Activated CD8-positive, alpha-beta memory T cell treated with anti-CD3 and anti-CD28 coated beads, Interleukin-2, amount 10 ng/mL, durations not matched to agents 7 days and 5 days (primary cell): Measurements from ENCODE around the gene TRAPPC12. TPM values are rescaled to one million over a fixed set of nuclear protein-coding genes. Genes with fewer than 3 reads are reported as not detected.

Source experiments
- ATAC-seq: fragments of 150-1000 bp; cut with Tn5 transposase; one replicate; pipeline ENCODE4 v1.10.0; 2021; ENCODE audit warnings: moderate library complexity
- CTCF ChIA-PET: fragments of 350-600 bp; sonication (Branson Sonifier 250); formaldehyde crosslinking; loops from one replicate; lab custom pipeline; 2021; ENCODE audit warnings: antibody characterized with exemption; lab: Charles Lee
- DNase-seq: peaks from one replicate; pipeline ENCODE4 v3.0.0-alpha.2; 2020
- H3K27ac Mint-ChIP-seq: one replicate; pipeline ENCODE4 v1.8.0; 2021; ENCODE audit warnings: mild to moderate bottlenecking, mixed read lengths
- H3K27me3 Mint-ChIP-seq: one replicate; pipeline ENCODE4 v1.8.0; 2021; ENCODE audit warnings: mixed read lengths
- H3K36me3 Mint-ChIP-seq: one replicate; pipeline ENCODE4 v1.8.0; 2021; ENCODE audit warnings: mild to moderate bottlenecking, mixed read lengths
- H3K4me1 Mint-ChIP-seq: one replicate; pipeline ENCODE4 v1.8.0; 2021; ENCODE audit warnings: mixed read lengths
- H3K4me3 Mint-ChIP-seq: one replicate; pipeline ENCODE4 v1.8.0; 2021; ENCODE audit warnings: mild to moderate bottlenecking, moderate library complexity, mixed read lengths
- H3K9me3 Mint-ChIP-seq: one replicate; pipeline ENCODE4 v1.8.0; 2022; ENCODE audit warnings: low read depth, mixed read lengths
- total RNA-seq, 2 experiments: library from RNA; stranded (reverse); gene quantifications; one replicate each; pipeline ENCODE4 v1.2.3, GENCODE V29; 2021

Gene TRAPPC12
- total RNA-seq, 2 experiments from 2014 or later, result 75.8 to 97.5 TPM

DNA sequence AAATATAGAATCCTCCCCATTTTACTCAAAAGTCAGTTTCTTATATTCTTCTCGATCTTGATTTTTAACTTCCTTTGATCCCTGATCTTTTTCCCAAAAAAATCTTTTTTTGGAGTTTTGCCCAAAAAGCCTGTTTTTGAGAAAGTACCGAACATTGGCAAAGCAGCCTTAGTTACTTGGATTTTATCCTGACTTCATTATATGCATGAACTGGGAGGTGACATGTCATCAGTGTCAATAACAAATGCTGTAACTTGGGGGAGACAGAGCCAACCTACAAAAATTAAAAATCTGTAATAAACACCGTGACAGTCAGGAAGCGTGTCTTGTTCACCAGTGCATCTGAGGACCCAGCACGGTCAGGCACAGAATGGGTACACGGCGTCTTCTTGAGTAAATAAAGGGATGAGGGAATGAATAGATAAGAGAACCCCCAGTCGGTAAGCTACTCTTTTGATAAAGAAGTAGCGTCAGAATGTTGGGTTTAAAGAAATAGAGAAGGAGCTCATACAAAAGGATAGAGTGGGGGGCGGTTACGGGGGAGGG is 24.9 kb downstream of the TRAPPC12 start:
- ATAC-seq (no peak), DNase-seq (no peak)
- peaks cover 17% of the 10 kb centered on the region for H3K36me3 Mint-ChIP-seq
- H3K4me1 Mint-ChIP-seq, result no peaks in the 10 kb centered on the region
- H3K27me3 Mint-ChIP-seq, result no peaks in the 10 kb centered on the region
- H3K27ac Mint-ChIP-seq, result no peak overlapping the region
- CTCF ChIA-PET, result no interaction called here
- H3K9me3 Mint-ChIP-seq, result no peaks in the 10 kb centered on the region
- no peak overlapping the region for H3K4me3 Mint-ChIP-seq

- DNase-seq (no peak), ATAC-seq (no peak)
- no peaks in the 10 kb centered on the region for H3K27me3 Mint-ChIP-seq
- H3K27ac Mint-ChIP-seq, result no peak overlapping the region
- CTCF ChIA-PET, result no interaction called here
- H3K4me1 Mint-ChIP-seq, result no peaks in the 10 kb centered on the region
- no peaks in the 10 kb centered on the region for H3K9me3 Mint-ChIP-seq
- peaks cover 21% of the 10 kb centered on the region for H3K36me3 Mint-ChIP-seq
- H3K4me3 Mint-ChIP-seq, result no peak overlapping the region
These were observed 25.8 kb downstream of the TRAPPC12 start for GRCh38 chr2:3405307-3405706.

- ATAC-seq, result no peak
- H3K4me1 Mint-ChIP-seq, result no peaks in the 10 kb centered on the region
- H3K36me3 Mint-ChIP-seq, result peaks cover 21% of the 10 kb centered on the region
- no peak overlapping the region for H3K27ac Mint-ChIP-seq
- DNase-seq, result no peak
- CTCF ChIA-PET, result interaction anchor here (1.1 kb wide), 1 partner anchor 18 kb away, joined by 4 read pairs; no protein-coding TSS in a partner anchor
- no peak overlapping the region for H3K4me3 Mint-ChIP-seq
- H3K9me3 Mint-ChIP-seq, result no peaks in the 10 kb centered on the region
- no peaks in the 10 kb centered on the region for H3K27me3 Mint-ChIP-seq
These were observed 26.4 kb downstream of the TRAPPC12 start for GRCh38 chr2:3405876-3406275.

GRCh38 chr2:3406501-3406900 is 27.0 kb downstream of the TRAPPC12 start:
- no peak overlapping the region for H3K27ac Mint-ChIP-seq
- ATAC-seq (no peak), DNase-seq (no peak)
- no peaks in the 10 kb centered on the region for H3K9me3 Mint-ChIP-seq
- no peak overlapping the region for H3K4me3 Mint-ChIP-seq
- CTCF ChIA-PET, result interaction anchor here (1.0 to 1.1 kb wide), 2 partner anchors 17 to 56 kb away, joined by 3 to 4 read pairs; no protein-coding TSS in a partner anchor
- H3K27me3 Mint-ChIP-seq, result no peaks in the 10 kb centered on the region
- H3K4me1 Mint-ChIP-seq, result no peaks in the 10 kb centered on the region
- peaks cover 21% of the 10 kb centered on the region for H3K36me3 Mint-ChIP-seq

DNA sequence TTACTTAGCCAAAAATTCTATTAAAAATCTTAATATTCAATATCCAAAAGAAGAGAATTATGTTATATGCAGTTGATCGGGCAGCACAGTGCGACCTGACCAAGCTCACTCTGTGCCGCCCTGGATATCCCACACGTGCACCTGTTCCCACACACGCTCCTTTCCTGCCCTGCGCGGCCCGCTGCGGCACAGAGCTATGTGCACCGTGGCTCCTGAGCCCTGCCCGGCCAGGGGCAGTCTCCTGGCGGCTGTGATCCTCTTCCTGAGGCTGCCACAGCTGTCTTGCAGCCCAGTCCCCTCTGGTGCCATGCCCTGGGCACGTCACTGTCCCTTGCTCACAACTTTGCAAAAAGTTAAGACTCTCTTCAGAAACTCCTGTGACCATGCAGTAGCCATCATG is 29.3 kb downstream of the TRAPPC12 start:
- CTCF ChIA-PET, result no interaction called here
- no peak overlapping the region for H3K27ac Mint-ChIP-seq
- no peaks in the 10 kb centered on the region for H3K27me3 Mint-ChIP-seq
- no peaks in the 10 kb centered on the region for H3K4me1 Mint-ChIP-seq
- peaks cover 13% of the 10 kb centered on the region for H3K36me3 Mint-ChIP-seq
- DNase-seq (no peak), ATAC-seq (no peak)
- H3K4me3 Mint-ChIP-seq, result no peak overlapping the region
- no peaks in the 10 kb centered on the region for H3K9me3 Mint-ChIP-seq

DNA sequence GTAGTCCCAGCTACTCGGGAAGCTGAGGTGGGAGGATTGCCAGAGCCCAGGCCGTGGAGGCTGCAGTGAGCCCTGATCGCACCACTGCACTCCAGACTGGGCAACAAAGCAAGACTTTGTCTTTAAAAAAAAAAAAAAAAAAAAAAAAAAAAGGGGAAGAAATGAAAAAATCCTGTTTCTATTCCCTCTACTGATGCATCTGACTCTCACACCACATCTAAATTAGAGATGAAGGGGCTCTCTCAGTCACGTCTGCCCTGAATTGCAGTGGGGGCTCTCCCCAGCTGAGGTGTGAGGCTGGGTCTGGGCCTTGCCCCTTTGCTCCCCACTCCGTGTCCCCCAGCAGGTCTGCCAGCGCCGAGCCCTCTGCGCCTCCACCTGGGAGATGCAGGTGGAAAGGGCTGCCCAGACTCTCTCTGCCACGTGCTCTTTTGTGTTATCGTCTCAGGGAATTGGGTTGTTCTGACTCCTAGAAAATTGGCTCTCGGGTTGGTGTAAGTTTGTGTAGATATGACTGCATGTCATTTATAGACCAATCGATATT is 30.2 kb downstream of the TRAPPC12 start:
- CTCF ChIA-PET, result no interaction called here

GRCh38 chr2:3411103-3411502 is 31.6 kb downstream of the TRAPPC12 start:
- no peaks in the 10 kb centered on the region for H3K9me3 Mint-ChIP-seq
- no peak overlapping the region for H3K4me3 Mint-ChIP-seq
- CTCF ChIA-PET, result no interaction called here
- H3K36me3 Mint-ChIP-seq, result peaks cover 18% of the 10 kb centered on the region
- DNase-seq, result no peak
- H3K27ac Mint-ChIP-seq, result no peak overlapping the region
- no peak for ATAC-seq
- no peaks in the 10 kb centered on the region for H3K27me3 Mint-ChIP-seq
- no peaks in the 10 kb centered on the region for H3K4me1 Mint-ChIP-seq

More for the DNA sequence above, 30.2 kb downstream of the TRAPPC12 start:
- no peaks in the 10 kb centered on the region for H3K9me3 Mint-ChIP-seq
- ATAC-seq (no peak), DNase-seq (no peak)
- H3K36me3 Mint-ChIP-seq, result peaks cover 11% of the 10 kb centered on the region
- H3K4me3 Mint-ChIP-seq, result no peak overlapping the region
- H3K4me1 Mint-ChIP-seq, result no peaks in the 10 kb centered on the region
- no peak overlapping the region for H3K27ac Mint-ChIP-seq
- H3K27me3 Mint-ChIP-seq, result no peaks in the 10 kb centered on the region

- CTCF ChIA-PET, result interaction anchor here (4.6 kb wide), 1 partner anchor 11 kb away, joined by 28 read pairs; no protein-coding TSS in a partner anchor
- H3K27me3 Mint-ChIP-seq, result no peaks in the 10 kb centered on the region
- H3K36me3 Mint-ChIP-seq, result peaks cover 20% of the 10 kb centered on the region
- ATAC-seq (no peak), DNase-seq (no peak)
- no peak overlapping the region for H3K4me3 Mint-ChIP-seq
- H3K9me3 Mint-ChIP-seq, result no peaks in the 10 kb centered on the region
- no peak overlapping the region for H3K27ac Mint-ChIP-seq
- no peaks in the 10 kb centered on the region for H3K4me1 Mint-ChIP-seq
These were observed 34.2 kb downstream of the TRAPPC12 start for GRCh38 chr2:3413697-3414096.

GRCh38 chr2:3414133-3414860 is 34.8 kb downstream of the TRAPPC12 start:
- ATAC-seq (no peak), DNase-seq (no peak)
- Mint-ChIP-seq H3K27ac (no peak overlapping the region), H3K4me3 (no peak overlapping the region), H3K36me3 (peaks cover 20% of the 10 kb centered on the region), H3K27me3 (no peaks in the 10 kb centered on the region), H3K9me3 (no peaks in the 10 kb centered on the region), H3K4me1 (no peaks in the 10 kb centered on the region)
- CTCF ChIA-PET, result interaction anchor here (4.6 kb wide), 1 partner anchor 10 kb away, joined by 28 read pairs; no protein-coding TSS in a partner anchor

DNA sequence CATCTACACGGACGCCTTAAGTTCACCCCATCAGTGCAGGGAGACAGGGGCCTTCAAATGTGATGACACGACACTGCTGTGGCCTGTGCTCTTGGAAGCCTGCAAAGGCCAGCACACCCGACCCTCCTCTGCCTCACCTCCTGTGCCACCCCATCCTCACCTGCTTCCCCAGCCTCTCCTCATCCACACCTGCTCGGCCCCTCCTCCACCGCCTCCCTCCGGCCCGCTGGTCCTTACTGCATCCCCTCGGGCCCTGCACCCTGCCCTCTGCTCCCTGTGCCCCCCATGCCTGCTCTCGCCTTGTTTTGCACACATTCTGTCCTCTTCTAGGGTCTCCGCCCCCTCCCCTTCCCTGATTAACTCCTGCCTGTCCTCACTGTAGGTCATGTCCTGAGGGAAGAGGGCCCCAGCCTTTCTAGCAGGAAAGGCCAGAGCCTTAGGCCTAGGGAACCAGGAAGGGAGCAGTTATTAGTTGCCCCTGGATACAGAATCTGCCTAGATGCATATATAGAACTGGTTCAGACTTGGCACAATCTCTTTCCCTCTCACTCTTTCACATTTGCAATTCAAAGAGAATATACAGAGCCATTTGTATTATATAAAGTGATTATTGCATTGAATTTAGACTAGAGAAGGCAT is 39.4 kb downstream of the TRAPPC12 start:
- no peak for DNase-seq

GRCh38 chr2:3420076-3420768 is 40.7 kb downstream of the TRAPPC12 start:
- no peak overlapping the region for H3K27ac Mint-ChIP-seq
- H3K4me1 Mint-ChIP-seq, result peaks cover 2% of the 10 kb centered on the region
- no peak for ATAC-seq
- DNase-seq, result no peak
- H3K9me3 Mint-ChIP-seq, result no peaks in the 10 kb centered on the region
- H3K27me3 Mint-ChIP-seq, result no peaks in the 10 kb centered on the region
- peaks cover 19% of the 10 kb centered on the region for H3K36me3 Mint-ChIP-seq
- no peak overlapping the region for H3K4me3 Mint-ChIP-seq
- CTCF ChIA-PET, result interaction anchor here (0.7 to 1.2 kb wide), 2 partner anchors 12 to 42 kb away, joined by 3 to 4 read pairs; no protein-coding TSS in a partner anchor

More for the DNA sequence above, 39.4 kb downstream of the TRAPPC12 start:
- no peak overlapping the region for H3K4me3 Mint-ChIP-seq
- H3K27ac Mint-ChIP-seq, result no peak overlapping the region
- peaks cover 22% of the 10 kb centered on the region for H3K36me3 Mint-ChIP-seq
- no peaks in the 10 kb centered on the region for H3K27me3 Mint-ChIP-seq
- CTCF ChIA-PET, result no interaction called here
- H3K4me1 Mint-ChIP-seq, result peaks cover 2% of the 10 kb centered on the region
- no peaks in the 10 kb centered on the region for H3K9me3 Mint-ChIP-seq
- ATAC-seq, result no peak

GRCh38 chr2:3420769-3421397 is 41.4 kb downstream of the TRAPPC12 start:
- no peaks in the 10 kb centered on the region for H3K27me3 Mint-ChIP-seq
- H3K4me1 Mint-ChIP-seq, result peaks cover 2% of the 10 kb centered on the region
- CTCF ChIA-PET, result interaction anchor here (0.7 to 1.2 kb wide), 2 partner anchors 11 to 41 kb away, joined by 3 to 4 read pairs; no protein-coding TSS in a partner anchor
- H3K36me3 Mint-ChIP-seq, result peaks cover 16% of the 10 kb centered on the region
- ATAC-seq (no peak), DNase-seq (no peak)
- H3K27ac Mint-ChIP-seq, result no peak overlapping the region
- no peaks in the 10 kb centered on the region for H3K9me3 Mint-ChIP-seq
- H3K4me3 Mint-ChIP-seq, result no peak overlapping the region
